A673 (cell line): ENCODE data around the gene TRDN. TPM values are rescaled to one million over a fixed set of nuclear protein-coding genes. Genes with fewer than 3 reads are reported as not detected.

ENCODE experiments used
- BruUV-seq: library from RNA; stranded (reverse); fragments of 400-500 nt; replicated peaks from 2 replicates; lab custom pipeline; 2021; lab: Mats Ljungman, UMichigan
- CTCF ChIA-PET: fragments of 300-600 bp; sonication (Branson Sonifier 250); formaldehyde crosslinking; loops from one replicate; lab custom pipeline; 2022; ENCODE audit warnings: antibody characterized with exemption; lab: Charles Lee
- POLR2A ChIA-PET: fragments of 300-600 bp; sonication (Branson Sonifier 250); formaldehyde crosslinking; loops from one replicate; lab custom pipeline; 2022; ENCODE audit warnings: antibody characterized with exemption; ENCODE audit not compliant: low non-redundant PET; lab: Charles Lee
- DNase-seq: peaks from one replicate; pipeline ENCODE4 v3.0.0-alpha.2; 2015; ENCODE audit warnings: low spot score
- H3K27ac ChIP-seq: fragments of 200-600 bp; sonication (generic); 2 replicates; pipeline ENCODE4 v1.5.1; 2016; ENCODE audit warnings: mixed run types, low read depth, mild to moderate bottlenecking, mixed read lengths, antibody characterized with exemption, low read length; ENCODE audit not compliant: poor library complexity, severe bottlenecking
- H3K27me3 ChIP-seq: fragments of 200-600 bp; sonication (generic); replicated peaks from 2 replicates; pipeline ENCODE4 v1.6.1; 2017; ENCODE audit warnings: mixed run types, low read depth, mild to moderate bottlenecking, mixed read lengths, antibody characterized with exemption, low read length; ENCODE audit not compliant: insufficient read depth, poor library complexity
- H3K36me3 ChIP-seq: fragments of 200-600 bp; sonication (generic); 2 replicates; pipeline ENCODE4 v1.6.1; 2016; ENCODE audit warnings: mixed run types, mild to moderate bottlenecking, mixed read lengths, antibody characterized with exemption, low read length; ENCODE audit not compliant: insufficient read depth, poor library complexity, severe bottlenecking
- H3K4me1 ChIP-seq: fragments of 200-600 bp; sonication (generic); 2 replicates; pipeline ENCODE4 v1.6.1; 2017; ENCODE audit warnings: mixed run types, mild to moderate bottlenecking, mixed read lengths, antibody characterized with exemption, low read length; ENCODE audit not compliant: insufficient read depth, poor library complexity, severe bottlenecking
- H3K4me3 ChIP-seq: fragments of 200-600 bp; sonication (generic); 2 replicates; pipeline ENCODE4 v1.5.1; 2016; ENCODE audit warnings: low read depth, mixed run types, mild to moderate bottlenecking, mixed read lengths, low read length; ENCODE audit not compliant: poor library complexity, severe bottlenecking
- H3K9me3 ChIP-seq: fragments of 200-600 bp; sonication (generic); 2 replicates; pipeline ENCODE4 v1.6.1; 2016; ENCODE audit warnings: mixed run types, low read depth, mild to moderate bottlenecking, mixed read lengths, antibody characterized with exemption, low read length; ENCODE audit not compliant: poor library complexity, severe bottlenecking
- EZH2 ChIP-seq: fragments of 200-600 bp; sonication (generic); IDR thresholded peaks from 2 replicates; pipeline ENCODE4 v1.6.1; 2017; ENCODE audit warnings: borderline replicate concordance, low read depth, mild to moderate bottlenecking, mixed read lengths, antibody characterized with exemption, low read length; ENCODE audit not compliant: poor library complexity, severe bottlenecking
- intact Hi-C: fragments of 100-400 bp; cut with micrococcal nuclease; formaldehyde crosslinking; loops from one replicate; pipeline ENCODE4 v1.10.0; 2022; ENCODE audit not compliant: unreplicated experiment
- total RNA-seq: library from RNA; stranded (reverse); gene quantifications from 2 replicates; pipeline ENCODE4 v1.2.3, GENCODE V29; 2021
- TF ChIP-seq, protein P1 (sequence below): fragments of 300-800, 200-600 bp; sonication (generic); conservative IDR thresholded peaks from 2 replicates; pipeline ENCODE4 v1.5.1; 2017; ENCODE audit warnings: low read depth, mild to moderate bottlenecking, antibody characterized with exemption, low read length, moderate library complexity, mixed read lengths

The TRDN gene
- total RNA-seq, 1 experiment from 2014 or later = 3.8 TPM

DNA sequence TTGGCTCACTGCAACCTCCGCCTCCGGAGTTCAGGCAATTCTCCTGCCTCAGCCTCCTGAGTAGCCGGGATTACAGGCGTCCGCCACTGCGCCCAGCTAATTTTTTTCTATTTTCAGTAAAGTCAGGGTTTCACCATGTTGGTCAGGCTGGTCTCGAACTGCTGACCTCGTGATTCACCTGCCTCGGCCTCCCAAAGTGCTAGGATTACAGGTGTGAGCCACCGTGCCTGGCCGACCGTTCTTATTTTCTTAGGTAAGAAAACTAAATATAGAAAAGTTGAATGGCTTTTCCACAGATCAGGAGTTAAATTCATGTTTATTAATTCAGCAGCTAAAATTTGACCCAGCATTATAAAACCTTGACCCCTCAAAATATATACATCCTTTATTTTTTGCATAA, 238.7 kb downstream of the TRDN start:
- DNase-seq = no peak
- ChIA-PET POLR2A (no interaction called here), CTCF (no interaction called here)
- H3K36me3 ChIP-seq = no peaks in the 10 kb centered on the region
- no peaks in the 10 kb centered on the region for H3K9me3 ChIP-seq
- BruUV-seq = no TSS peak
- no peak overlapping the region for H3K27ac ChIP-seq
- peaks cover 12% of the 10 kb centered on the region for H3K4me1 ChIP-seq
- H3K27me3 ChIP-seq = no peaks in the 10 kb centered on the region
- TF ChIP-seq EZH2 = no peak
- TF ChIP-seq, protein P1, sequence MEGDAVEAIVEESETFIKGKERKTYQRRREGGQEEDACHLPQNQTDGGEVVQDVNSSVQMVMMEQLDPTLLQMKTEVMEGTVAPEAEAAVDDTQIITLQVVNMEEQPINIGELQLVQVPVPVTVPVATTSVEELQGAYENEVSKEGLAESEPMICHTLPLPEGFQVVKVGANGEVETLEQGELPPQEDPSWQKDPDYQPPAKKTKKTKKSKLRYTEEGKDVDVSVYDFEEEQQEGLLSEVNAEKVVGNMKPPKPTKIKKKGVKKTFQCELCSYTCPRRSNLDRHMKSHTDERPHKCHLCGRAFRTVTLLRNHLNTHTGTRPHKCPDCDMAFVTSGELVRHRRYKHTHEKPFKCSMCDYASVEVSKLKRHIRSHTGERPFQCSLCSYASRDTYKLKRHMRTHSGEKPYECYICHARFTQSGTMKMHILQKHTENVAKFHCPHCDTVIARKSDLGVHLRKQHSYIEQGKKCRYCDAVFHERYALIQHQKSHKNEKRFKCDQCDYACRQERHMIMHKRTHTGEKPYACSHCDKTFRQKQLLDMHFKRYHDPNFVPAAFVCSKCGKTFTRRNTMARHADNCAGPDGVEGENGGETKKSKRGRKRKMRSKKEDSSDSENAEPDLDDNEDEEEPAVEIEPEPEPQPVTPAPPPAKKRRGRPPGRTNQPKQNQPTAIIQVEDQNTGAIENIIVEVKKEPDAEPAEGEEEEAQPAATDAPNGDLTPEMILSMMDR = no peak
- no peak overlapping the region for H3K4me3 ChIP-seq
- intact Hi-C loops = loop anchor here (10.0 kb wide), 1 partner anchor 1457 kb away; no protein-coding TSS in a partner anchor

DNA sequence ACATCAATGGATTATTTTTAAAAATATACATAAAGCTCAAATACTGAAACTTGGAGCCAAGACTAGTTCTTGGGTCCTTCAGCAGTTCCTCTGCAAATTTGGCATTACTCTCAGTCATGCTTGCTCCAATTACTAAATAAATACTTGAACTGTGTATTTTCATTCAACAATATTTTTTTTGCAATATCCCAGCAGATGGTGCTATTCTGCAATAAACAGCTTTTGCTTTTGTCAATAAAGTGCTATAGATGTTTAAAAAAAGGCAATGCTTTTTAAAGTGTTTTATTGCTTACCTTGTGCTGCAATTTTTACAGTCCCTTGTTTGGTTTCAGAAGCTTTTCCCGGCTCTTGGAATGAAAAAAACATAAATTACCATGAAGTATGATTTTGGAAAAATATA, 243.4 kb downstream of the TRDN start:
- ChIA-PET CTCF (interaction anchor here (0.6 to 1.7 kb wide), 3 partner anchors 19 to 408 kb away, joined by 3 to 6 read pairs (median 5); no protein-coding TSS in a partner anchor), POLR2A (no interaction called here)
- Histone ChIP-seq H3K27me3 (no peaks in the 10 kb centered on the region), H3K4me3 (no peak overlapping the region), H3K36me3 (no peaks in the 10 kb centered on the region), H3K9me3 (no peaks in the 10 kb centered on the region), H3K27ac (peak overlapping the region; percentile 33), H3K4me1 (peaks cover 11% of the 10 kb centered on the region)
- BruUV-seq = no TSS peak
- no peak for TF ChIP-seq EZH2
- TF ChIP-seq, protein P1 = peak; percentile 70
- intact Hi-C loops = loop anchor here (1.0 to 10.0 kb wide), 3 partner anchors 322 to 1461 kb away; no protein-coding TSS in a partner anchor
- peak; percentile 78 for DNase-seq

DNA sequence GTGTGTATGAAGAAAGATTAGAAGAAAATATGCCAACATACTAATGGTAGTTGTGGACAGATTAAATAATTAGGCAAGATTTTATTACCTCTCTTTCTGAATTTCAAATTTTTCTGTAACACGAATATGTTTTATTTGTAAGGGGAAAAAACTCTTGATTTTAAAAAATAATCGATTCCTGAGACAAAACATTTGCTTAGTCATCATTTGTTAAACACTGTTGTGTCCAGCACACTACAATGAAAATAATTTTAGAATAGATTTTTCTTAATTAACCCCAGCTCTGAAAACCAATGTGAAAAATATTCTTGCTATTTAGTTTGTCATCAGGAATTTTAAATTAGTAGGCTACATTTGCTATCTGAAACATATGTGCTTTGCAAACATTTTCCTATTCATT, 253.0 kb downstream of the TRDN start:
- Histone ChIP-seq H3K4me1 (peaks cover 33% of the 10 kb centered on the region), H3K36me3 (no peaks in the 10 kb centered on the region), H3K9me3 (no peaks in the 10 kb centered on the region), H3K27me3 (no peaks in the 10 kb centered on the region), H3K4me3 (no peak overlapping the region), H3K27ac (no peak overlapping the region)
- CTCF ChIA-PET = no interaction called here
- BruUV-seq = no TSS peak
- TF ChIP-seq, protein P1 = no peak
- no peak for TF ChIP-seq EZH2
- intact Hi-C loops = loop anchor here (5.0 to 10.0 kb wide), 2 partner anchors 309 to 386 kb away; partner anchors contain the start of gene CLVS2
- POLR2A ChIA-PET = no interaction called here
- DNase-seq = no peak
